NCI-H1105 treated with DMSO at 0.1 percent for 48 hours (cell line): Measurements from ENCODE around the gene XYLT1.
"Not testable (repeated sequence)": the region's sequence is repeated elsewhere in the genome, so short reads cannot be mapped to it uniquely, and the experiment has no call there.

Experiments
- DNase-seq: peaks from one replicate; lab custom pipeline; 2025; lab: John Stamatoyannopoulos, UW

Gene XYLT1, protein sequence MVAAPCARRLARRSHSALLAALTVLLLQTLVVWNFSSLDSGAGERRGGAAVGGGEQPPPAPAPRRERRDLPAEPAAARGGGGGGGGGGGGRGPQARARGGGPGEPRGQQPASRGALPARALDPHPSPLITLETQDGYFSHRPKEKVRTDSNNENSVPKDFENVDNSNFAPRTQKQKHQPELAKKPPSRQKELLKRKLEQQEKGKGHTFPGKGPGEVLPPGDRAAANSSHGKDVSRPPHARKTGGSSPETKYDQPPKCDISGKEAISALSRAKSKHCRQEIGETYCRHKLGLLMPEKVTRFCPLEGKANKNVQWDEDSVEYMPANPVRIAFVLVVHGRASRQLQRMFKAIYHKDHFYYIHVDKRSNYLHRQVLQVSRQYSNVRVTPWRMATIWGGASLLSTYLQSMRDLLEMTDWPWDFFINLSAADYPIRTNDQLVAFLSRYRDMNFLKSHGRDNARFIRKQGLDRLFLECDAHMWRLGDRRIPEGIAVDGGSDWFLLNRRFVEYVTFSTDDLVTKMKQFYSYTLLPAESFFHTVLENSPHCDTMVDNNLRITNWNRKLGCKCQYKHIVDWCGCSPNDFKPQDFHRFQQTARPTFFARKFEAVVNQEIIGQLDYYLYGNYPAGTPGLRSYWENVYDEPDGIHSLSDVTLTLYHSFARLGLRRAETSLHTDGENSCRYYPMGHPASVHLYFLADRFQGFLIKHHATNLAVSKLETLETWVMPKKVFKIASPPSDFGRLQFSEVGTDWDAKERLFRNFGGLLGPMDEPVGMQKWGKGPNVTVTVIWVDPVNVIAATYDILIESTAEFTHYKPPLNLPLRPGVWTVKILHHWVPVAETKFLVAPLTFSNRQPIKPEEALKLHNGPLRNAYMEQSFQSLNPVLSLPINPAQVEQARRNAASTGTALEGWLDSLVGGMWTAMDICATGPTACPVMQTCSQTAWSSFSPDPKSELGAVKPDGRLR

DNA sequence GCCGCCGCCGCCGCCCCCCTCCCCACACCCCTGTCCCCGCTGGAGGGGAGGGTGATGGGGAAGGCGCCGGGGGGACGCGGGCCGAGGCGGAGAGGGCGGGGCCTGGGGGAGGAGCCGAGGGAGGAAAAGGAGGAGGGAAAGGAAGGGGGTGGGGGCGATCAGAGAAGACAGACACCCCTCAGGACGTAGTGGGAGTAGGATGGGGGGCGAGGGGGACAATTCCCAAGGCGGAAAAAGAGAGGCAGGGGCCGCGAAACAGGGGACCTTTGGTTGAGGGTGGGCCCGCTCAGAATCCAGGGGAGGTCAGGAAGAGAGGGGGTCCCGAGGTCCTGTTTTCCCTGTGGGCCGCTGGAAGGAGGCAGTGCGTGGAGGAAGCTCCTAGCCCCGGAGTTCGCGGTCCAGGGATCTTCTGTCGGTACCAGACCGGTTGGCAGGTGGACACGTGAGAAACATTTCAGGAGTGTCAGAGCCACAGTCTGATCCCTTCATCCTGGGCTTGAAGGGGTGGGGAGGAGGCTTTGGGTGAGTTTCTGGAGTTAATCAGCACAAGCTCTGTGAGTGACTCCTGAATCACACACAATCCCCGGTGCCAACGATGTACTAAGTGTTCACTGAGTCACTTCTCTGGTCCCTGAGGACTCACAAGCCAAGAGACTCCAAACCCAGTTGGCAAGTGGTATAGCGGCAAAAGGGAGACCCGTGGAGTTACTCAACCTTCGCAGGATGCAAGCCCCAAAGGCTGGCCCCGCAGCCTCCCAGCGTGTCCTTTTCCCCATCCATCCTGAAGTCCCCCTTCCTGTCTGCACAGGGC is at the start of gene XYLT1:
XYLT1 (minus strand) TSS at position 53 of the 811 bp plus-strand sequence. CDS start 164 bp downstream, outside the sequence.
- DNase-seq: peak; percentile 36

DNA sequence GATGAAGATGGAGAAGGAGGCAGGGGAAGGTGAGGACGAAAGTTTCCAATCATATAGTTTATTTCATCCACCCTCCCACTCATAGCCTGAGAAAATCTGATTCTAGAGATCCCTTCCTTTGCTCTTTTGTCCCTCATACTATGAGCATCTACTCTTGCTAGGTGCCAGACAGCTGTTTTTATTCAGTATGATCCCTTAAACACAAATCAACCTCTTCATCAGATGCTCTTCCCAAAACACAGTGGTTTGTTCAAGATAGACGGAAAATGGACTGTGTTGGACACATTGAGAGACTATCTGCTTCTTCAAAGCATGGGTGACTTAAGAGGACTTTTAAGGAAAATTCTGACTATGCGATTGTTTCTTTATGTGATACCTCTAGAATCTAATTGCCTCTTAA is 49.4 kb upstream of the XYLT1 start:
- no peak for DNase-seq

DNA sequence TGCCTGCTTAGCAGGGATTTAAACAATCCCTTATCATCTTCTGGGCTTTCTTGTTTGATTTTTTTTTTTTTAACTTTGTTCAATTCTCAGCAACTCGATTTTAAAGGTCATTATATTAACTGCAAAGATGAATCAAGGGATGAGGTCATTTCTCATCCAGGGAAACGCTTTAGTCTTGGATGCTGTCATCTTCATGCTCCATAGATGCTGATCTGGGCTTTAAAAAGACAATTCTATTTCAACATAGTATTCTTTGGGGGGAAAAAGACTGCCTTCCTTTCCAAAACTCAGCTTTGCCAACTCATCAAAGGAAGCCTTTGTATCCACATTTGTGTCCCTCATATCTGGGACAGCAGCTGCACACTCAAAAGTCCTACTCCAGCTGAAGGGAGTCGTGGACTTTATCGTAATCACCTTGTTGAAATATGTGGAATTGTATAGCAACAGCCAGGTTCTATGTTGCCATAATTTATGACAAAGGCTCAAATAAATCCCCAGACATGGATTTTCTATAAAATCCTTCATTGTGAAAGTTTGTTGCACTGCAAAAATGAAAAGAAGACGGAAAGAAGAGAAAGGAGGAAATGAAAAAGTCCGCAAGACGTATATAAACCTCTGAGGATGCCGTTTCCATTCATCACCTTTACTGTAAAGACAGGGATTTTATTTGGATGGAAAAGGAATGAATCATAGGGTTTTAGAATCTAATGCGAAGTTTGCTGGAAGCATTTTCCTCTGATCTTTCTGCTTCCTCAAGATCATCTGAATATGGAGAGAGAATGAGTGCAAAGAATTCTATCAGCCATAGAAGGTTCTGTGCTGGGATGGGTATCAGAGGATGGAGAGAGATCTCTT is 48.6 kb upstream of the XYLT1 start:
- no peak for DNase-seq

DNA sequence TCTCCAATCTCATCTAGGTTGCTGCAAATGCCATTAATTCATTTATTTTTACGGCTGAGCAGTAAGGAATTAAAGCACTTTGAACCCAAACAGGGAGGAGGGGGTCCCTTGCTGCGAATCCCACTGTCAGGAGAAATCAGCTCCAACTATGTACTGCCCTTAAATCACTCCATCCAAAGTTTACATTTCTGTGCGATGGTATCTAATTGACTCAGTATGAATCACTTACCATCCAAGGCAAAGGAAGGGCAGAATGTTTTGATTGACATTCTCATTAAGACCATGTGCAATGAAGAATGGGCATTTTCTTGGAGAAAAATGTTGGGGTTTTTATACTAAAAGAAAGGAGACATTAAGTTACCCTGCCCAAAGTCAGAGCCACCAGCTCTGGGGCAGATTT is 47.7 kb upstream of the XYLT1 start:
- no peak for DNase-seq

DNA sequence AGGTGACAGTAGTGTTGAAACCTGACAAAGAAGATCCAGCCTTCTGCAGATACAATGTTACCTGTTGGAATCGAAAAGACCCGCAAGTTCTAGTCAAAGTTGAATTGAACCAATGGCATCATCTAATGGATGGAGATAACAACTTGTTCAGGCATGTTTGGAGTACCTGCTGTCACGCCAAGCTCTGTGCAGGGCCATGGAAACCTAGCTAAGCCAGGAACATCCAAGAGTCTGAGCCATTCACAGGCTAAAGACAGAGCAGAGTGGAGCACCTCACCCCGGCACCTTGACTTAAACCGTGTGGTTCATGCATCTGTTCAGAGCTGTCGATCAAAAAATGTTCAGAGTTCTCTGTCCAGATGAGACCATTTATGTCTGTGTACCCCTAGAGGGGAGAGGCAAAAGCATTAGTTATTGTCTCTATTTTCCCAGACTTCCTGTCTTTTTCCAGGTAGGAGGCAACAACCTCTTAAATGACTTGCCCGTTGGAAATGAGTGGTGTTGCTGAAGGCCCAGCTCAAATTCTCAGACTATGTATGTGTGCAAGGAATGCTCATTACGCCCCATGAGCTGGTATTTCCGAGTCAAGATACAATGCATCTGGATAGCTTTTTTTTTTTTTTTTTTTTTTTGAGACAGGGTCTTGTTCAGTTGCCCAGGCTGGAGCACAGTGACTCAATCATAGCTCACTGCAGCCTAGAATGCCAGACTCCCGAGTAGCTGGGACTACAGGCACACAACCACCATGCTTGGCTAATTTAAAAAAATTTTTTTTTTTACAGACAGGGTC is 44.9 kb upstream of the XYLT1 start:
- DNase-seq: no peak

DNA sequence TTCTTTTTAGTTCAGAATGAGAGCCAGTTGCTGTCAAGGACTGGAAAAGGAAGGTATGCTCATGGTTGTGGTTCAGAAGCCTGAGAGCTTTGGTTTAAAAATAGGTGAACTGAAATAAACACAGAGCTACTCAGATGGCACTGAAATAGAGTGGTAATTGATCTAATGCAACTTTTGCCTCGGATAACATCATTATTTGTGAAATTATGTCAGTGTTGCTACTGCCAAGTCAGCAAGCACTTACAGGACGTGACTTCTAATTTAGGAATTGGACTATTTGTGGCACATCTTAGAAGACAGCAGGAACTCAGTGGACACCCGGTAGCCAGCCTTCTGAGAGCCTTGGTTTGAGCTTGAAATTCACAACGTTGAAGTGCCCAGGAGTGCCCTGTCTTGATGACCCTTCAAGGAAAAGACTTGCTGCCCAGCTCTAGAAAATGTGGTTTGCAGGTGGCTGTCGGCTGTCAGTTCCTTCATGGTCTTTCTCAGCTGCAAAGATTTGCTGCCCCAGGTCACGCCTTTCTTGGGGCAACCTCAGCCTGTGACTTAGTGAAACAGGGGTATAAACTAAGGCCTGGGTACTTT is 42.0 kb upstream of the XYLT1 start:
- no peak for DNase-seq

DNA sequence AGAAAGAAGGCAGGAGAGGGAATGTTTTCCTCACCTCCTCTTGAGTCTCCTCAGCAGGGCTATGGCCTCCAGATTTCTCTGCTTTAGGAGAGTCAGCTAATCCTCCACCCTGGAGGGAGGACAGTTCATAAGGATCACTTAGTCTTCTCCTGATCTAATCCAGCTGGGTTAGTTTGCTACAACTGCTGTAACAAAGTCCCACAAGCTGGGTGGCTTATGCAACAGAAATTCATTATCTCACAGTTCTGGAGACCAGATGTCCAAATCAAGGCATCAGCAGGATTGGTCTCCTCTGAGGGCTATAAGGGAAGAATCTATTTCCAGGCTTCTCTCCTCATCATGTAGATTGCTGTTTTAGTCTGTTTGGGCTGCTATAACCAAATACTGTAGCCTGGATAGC is 40.6 kb upstream of the XYLT1 start:
- no peak for DNase-seq

DNA sequence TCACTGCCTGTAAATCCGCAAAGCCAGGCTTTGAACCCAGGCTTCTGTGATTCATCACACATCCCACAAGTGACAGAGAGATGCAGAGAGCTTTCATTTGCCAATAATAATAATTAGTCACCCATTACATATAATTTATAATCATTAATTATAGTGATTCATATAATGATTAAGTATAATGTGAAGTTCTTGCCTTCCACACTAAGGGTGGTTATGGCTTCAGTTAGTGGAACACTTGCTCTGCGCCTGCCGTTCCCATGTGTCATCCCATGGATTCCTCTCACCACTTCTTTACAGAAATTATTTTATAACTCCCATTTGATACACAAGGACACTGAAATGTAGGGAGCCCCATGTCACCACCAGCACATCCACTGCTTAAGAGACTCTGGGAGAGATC is 39.8 kb upstream of the XYLT1 start:
- no peak for DNase-seq

DNA sequence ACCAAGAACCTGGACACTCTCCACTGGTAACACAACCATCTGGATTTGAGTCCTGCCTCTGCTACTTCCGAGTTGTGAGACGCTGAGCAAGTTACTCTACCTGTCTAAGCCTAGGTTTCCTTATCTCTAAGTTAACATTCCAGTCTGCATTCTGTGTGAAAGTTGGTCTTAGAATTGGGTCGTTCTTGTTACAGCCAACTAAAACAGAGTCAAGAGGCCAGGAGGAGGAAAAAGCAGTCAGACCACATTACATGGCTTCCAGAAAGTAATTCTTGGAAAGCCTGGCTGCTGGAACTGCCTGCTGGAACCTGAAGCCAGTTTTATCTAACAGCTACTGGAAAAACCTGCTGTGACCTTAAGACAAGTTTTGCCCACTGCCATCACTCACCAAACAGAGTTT is 38.4 kb upstream of the XYLT1 start:
- DNase-seq: no peak

DNA sequence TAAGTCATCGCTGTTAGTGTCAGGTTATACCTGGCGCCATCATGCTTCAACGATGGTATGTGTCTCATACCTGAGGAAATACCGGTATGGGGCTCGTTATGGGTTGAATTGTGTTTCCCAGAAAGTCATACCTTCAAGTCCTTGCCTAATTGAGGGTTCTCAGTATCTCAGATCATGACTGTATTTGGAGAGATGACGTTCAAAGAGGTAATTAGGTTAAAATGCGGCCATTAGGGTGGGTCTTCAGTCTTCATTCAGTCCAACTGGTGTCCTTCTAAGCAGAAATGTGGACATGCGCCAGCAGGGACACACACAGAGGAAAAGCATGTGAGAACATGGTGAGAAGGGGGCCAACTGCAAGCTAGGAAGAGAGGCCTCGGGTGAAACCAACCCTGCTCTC is 37.5 kb upstream of the XYLT1 start:
- no peak for DNase-seq

DNA sequence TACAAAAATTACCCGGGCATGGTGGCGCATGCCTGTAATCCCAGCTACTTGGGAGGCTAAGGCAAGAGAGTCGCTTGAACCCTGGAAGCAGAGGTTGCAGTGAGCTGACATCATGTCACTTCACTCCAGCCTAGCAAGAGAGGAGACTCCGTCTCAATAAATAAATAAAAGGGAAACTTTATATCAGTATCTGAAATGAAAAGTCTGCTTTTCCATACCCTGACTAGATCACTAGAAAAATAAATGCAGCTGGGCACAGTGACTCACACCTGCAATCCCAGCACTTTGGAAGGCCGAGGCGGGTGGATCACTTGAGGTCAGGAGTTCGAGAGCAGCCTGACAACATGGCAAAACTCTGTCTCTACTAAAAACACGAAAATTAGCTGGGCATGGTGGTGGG is 36.8 kb upstream of the XYLT1 start:
- DNase-seq: not testable (repeated sequence)

DNA sequence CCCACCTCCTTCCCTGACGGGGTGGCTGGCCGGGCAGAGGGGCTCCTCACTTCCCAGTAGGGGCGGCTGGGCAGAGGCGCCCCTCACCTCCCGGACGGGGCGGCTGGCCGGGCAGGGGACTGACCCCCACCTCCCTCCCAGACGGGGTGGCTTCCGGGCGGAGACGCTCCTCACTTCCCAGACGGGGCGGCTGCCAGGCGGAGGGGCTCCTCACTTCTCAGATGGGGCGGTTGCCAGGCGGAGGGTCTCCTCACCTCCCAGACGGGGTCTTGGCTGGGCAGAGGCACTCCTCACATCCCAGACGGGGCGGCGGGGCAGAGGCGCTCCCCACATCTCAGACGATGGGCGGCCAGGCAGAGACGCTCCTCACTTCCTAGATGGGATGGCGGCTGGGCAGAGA is 35.1 kb upstream of the XYLT1 start:
- DNase-seq: not testable (repeated sequence)

DNA sequence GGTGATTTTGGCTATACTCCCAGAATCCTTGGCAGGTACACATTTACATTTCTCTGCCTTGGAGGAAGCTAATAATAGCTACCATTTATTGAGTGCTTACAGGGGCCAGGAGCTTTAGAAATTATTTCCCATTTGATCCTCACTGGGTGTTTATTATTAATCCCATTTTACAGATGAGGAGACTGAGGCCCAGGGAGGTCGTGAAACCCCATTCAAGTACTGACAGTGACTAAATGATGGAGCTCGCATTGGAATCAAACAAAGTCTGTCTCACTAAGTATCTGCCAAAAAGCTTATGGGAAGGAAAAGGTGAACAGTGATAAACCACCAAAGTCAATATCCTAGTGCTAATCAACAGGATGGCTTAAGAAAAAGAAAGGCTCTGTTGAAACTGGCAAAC is 33.3 kb upstream of the XYLT1 start:
- DNase-seq: no peak

DNA sequence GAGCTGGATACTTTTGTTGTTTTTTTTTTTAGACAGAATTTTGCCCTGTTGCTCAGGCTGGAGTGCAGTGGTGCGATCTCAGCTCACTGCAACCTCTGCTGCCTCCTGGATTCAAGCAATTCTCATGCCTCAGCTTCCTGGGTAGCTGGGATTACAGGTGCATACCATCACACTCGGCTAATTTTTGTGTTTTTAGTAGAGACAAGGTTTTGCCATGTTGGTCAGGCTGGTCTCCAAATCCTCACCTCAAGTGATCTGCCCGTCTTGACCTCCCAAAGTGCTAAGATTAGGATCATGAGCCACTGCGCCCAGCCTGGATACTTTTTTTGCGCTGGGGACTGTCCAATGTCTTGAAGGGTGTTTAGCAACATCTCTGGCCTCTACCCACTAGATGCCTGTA is 32.6 kb upstream of the XYLT1 start:
- no peak for DNase-seq

DNA sequence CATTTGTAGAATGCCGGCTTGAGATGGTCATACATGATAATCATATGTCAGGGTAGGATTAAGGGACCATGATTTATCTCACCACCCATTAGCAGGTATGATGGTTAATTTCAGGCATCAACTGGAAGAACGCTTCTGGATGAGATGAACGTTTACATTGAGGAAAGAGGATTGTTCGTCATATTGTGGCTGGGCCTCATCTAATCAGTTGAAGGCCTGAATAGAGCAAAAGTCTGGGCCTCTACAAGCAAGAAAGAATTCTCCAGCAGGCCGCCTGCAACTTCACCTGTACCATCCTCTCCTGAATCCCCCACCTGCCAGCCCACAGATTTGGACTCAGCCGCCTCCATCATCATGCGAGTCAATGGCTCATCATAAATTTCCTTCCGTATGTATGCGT is 30.6 kb upstream of the XYLT1 start:
- no peak for DNase-seq

DNA sequence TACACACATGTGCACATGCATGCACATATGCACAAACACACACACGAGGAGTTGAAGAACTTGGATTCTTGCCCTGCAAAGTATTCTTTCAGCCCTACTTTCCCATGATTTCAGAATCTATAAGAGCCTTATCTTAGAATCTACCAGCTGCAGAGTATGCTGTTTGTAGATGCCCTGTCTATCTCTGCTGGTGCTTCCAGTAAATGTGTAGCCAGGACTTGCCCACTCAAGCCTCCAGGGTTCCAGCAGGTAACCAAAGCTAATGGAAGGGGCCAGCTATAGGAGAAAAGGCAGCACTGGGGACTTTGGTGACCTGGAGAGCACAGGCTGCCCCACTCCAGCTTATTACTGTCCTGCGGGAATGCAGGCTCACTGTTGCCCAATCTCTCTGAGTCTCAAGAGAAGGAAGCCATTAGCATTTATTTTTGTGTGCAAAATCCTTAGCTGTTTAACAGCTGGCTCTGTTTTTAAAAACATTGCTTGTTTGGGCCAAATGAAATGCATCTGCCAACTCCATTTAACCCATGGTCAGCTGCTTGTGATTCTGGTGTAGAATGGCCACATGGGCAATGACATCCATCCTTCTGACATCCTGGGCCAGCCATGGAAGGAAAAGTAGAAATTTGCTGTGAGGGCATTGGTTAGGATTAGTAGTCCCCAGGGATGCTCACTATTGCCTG is 28.6 kb upstream of the XYLT1 start:
- no peak for DNase-seq

DNA sequence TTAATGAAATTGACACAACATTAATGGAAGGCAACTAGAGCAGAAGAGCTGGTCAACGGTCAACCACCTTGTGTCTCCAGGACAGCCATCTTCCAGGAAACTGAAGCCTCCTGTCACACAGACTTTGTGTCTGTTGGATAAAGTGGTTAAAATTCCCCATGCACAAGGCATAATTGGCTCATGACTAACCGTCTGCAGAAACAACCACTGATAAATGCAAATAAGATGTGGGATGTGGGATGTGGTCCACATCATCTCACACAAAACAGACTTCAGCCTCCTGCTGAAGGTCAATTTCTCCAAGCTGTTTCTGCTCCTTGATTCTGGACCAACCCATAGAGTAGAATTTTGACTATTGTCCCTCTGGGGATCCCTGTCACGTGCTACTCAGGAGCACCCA is 26.9 kb upstream of the XYLT1 start:
- DNase-seq: no peak

DNA sequence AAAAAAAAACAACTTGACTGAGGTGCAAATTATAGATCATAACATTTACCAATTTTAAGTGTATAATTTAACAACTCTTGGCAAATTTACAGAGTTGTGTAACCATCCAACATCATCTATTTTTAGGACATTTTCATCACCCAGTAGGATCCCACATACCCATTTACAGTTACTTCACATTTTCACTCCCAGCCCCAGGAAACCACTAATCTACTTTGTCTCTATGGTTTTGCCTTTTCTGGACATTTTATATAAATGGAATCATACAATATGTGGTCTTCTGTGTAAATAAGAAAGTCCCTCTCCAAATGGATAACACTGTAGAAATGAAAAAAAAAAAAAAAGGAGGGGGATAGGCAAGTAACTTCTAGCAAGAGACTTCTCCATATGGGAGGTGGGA is 26.1 kb upstream of the XYLT1 start:
- DNase-seq: no peak

DNA sequence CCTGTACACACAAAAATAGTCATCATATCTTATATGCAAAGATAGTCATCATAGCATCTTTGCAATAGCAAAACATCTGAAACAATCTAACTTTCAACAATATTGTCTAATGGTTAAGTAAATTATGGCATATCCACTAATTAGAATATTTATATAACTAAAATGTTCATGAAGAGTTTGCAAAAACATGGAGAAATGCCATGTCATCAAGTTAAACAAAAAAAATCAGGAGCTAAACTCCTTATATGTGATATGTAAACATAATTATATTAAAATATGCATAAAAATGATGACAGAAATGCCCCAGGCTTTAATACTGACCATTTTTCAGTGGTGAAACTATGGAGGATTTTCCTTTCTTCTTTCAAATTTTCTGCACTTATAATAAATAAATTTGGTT is 22.3 kb upstream of the XYLT1 start:
- DNase-seq: no peak
